AG09309 (cell line): Measurements from ENCODE around the gene RB1.
"Not testable (repeated sequence)": the region's sequence is repeated elsewhere in the genome, so short reads cannot be mapped to it uniquely, and the experiment has no call there.

Experiments used
- DNase-seq: peaks from one replicate; pipeline ENCODE4 v3.0.0-alpha.2; 2010; ENCODE audit warnings: low read depth
- H3K4me3 ChIP-seq: 2 replicates; pipeline ENCODE4 v1.5.1; 2011; ENCODE audit warnings: mild to moderate bottlenecking, low read depth, low read length, moderate library complexity; ENCODE audit not compliant: control insufficient read depth
- CTCF ChIP-seq: IDR thresholded peaks from 2 replicates; pipeline ENCODE4 v1.5.1; 2011; ENCODE audit warnings: mild to moderate bottlenecking, low read depth, low read length, inconsistent platforms; ENCODE audit not compliant: insufficient read depth, control insufficient read depth; ENCODE audit errors: missing control alignments

The RB1 gene

GRCh38 chr13:48411147-48411794, 107.7 kb downstream of the RB1 start:
- TF ChIP-seq CTCF: no peak
- peak overlapping the region; percentile 57 for H3K4me3 ChIP-seq
- DNase-seq: no peak

GRCh38 chr13:48411841-48412531, 108.4 kb downstream of the RB1 start:
- peak overlapping the region; percentile 57 for H3K4me3 ChIP-seq
- DNase-seq: no peak

GRCh38 chr13:48412881-48413351, 109.4 kb downstream of the RB1 start, which contains the start of gene LPAR6:
LPAR6 (minus strand) TSS chr13:48413113; CDS start chr13:48412423, 690 bp downstream.
- peak within 1 kb of the TSS; percentile 57 for H3K4me3 ChIP-seq
- no peak for TF ChIP-seq CTCF
- no peak for DNase-seq

More at GRCh38 chr13:48411841-48412531, 108.4 kb downstream of the RB1 start:
- TF ChIP-seq CTCF: no peak

GRCh38 chr13:48414501-48414900, 111.0 kb downstream of the RB1 start:
- no peak for TF ChIP-seq CTCF
- no peak overlapping the region for H3K4me3 ChIP-seq
- no peak for DNase-seq

- no peak for DNase-seq
- H3K4me3 ChIP-seq: no peak overlapping the region
- no peak for TF ChIP-seq CTCF
Measured at GRCh38 chr13:48415516-48415915, 112.0 kb downstream of the RB1 start.

- not testable (repeated sequence) for H3K4me3 ChIP-seq, DNase-seq
Measured at GRCh38 chr13:48422003-48422402, 118.5 kb downstream of the RB1 start.

- TF ChIP-seq CTCF: no peak
- no peak for DNase-seq
Measured at GRCh38 chr13:48424212-48424611, 120.7 kb downstream of the RB1 start.

More at GRCh38 chr13:48424212-48424611, 120.7 kb downstream of the RB1 start:
- H3K4me3 ChIP-seq: no peak overlapping the region
